ENCODE data around the gene SPANXN3.
"Not testable (repeated sequence)": the region's sequence is repeated elsewhere in the genome, so short reads cannot be mapped to it uniquely, and the experiment has no call there.

SPANXN3 gene, protein sequence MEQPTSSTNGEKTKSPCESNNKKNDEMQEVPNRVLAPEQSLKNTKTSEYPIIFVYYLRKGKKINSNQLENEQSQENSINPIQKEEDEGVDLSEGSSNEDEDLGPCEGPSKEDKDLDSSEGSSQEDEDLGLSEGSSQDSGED

DNA sequence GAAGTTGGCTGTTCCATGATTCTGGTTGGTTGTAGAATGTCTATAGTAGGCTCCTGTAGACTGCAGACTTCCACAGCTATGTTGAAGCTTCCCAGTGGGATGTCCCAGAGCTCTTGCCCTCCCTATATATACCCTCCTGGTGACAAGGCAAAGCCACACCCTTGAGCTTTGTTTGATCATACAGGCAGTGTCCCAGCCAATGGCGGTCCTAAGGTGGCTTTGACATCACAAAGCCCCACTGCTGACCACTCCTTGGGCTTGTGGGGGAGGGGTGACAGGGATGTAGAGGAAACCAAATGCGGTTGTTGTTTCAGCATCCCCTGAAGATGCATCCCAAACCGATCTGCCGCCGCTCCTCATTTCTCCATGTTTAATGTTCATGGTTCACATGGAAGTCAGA, at the start of gene SPANXN3:
Gene SPANXN3, minus strand, starts transcription at position 101 of the 400 bp plus-strand sequence. Its CDS starts 84 bp downstream, at position 17.
- not testable (repeated sequence) for DNase-seq

DNA sequence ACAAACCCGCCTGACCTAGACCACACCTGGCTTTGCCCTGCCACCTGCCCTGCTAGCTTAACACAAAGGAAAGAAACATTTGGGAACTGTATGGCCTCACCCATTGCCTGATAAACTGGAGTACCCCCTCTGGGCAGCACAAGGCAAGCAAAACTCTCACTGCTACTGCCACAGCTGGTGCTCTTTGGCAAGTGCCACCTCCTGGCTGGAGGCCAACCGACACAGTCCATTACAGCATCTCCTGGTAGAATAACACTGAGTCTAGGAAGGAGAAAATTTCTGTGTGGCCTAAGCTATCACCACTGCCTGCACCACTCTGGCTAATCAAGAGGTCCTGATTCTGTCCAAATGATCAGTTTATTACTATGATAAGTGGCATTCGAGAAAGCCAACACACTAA, 18.9 kb upstream of the SPANXN3 start:
- no peak for DNase-seq

DNA sequence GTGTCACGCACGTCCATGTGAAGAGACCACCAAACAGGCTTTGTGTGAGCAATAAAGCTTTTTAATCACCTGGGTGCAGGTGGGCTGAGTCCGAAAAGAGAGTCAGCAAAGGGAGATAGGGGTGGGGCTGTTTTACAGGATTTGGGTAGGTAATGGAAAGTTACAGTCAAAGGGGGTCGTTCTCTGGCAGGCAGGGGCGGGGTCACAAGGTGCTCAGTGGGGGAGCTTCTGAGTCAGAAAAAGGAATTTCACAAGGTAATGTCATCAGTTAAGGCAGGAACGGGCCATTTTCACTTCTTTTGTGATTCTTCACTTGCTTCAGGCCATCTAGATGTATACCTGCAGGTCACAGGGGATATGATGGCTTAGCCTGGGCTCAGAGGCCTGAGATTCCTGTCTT, 15.1 kb downstream of the SPANXN3 start:
- DNase-seq = not testable (repeated sequence)

DNA sequence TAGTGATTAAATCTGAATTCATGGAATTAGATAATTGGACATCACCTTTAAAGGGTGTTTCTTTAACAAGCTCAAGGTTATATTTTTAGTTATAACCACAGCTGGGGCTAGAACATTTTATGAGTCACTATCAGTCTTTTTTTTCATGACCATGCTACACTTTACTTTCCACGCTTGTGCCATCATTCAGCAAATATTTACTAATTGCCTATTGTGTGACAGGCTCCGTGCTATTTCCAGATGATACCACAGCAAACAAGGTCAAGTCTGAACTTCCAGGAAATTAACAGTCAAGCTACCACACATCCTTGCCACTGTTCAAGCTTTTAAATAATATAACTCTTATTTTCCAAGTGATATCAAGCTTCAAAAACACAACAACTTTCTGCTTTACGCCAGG, 16.5 kb downstream of the SPANXN3 start:
- no peak for DNase-seq

DNA sequence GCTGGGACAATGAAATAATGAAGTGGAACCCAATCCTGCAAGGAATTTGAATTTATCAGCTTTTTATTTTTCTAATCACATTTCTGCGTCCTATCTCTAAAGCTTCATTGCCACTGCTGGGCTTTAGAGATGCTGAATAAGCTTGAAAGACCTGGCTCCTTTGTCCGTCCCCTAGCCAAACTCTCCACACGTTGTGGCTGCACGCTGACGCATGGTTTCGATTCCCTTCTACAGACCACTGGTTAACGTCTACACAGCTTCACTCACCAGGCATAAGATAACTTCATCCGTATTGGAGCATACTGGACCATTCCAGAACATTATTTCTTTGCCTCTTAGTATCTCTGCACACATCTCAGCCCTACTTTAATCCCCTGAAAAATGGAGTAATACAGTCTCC, 31.2 kb downstream of the SPANXN3 start:
- no peak for DNase-seq

DNA sequence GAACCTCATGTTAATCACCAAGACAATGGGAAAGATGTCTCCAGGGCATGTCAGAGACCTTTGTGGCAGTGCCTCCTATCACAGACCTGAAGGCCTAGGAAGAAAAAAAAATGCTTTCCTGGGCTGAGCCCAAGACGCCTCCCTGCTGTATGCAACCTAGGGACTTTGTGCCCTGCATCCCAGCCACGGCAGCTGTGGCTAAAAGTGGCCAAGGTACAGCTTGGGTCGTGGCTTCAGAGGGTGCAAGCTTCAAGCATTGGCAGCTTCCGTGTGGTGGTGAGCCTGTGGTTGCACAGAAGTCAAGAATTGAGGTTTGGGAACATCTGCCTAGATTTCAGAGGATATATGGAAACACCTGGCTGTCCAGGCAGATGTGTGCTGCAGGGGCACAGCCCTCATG, 40.5 kb downstream of the SPANXN3 start:
- DNase-seq = no peak

DNA sequence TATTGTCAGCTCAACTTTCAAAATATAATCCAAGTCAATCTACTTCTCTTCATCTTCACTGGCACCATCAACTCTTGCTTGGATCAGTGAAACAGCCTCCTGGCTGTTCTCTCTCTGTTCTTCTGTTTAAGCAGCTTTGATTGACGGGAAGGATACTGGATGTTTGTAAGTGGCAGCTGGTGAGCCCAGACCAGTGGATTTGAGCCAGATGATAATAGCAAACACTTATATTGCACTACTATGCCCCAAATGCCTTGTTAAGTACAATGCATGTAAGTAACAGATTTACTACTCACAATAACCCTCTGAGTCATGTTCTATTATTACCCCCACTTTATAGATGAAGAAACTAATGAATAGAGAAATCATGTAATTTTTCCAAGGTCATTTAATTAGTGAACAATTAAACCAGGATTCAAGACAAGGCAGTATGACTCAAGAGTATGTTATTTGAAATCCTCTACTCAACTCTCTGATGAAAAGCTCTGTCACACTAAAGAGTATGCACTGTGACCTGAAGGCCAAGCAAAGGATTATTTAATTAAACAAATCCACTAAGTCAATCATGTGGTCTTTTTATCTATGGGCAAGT, 44.8 kb downstream of the SPANXN3 start:
- no peak for DNase-seq

DNA sequence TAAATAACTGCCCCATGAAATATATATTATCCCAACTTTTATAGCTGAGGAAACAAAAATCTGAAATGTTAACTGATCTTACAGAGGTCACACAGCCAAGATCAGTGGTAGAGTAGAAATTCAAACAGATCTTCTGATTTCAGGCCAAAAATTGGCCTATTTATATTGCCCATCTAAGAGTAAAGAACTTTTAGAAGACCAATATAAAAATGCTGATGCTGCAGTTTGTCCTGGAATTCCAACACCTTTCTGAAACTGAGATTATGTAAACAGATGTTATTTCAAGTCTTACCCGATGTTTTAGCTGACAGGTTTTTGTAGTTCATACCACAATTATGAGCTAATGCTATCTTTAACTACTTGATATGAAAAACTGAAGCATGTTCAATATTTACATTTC, 51.1 kb downstream of the SPANXN3 start:
- DNase-seq = no peak

DNA sequence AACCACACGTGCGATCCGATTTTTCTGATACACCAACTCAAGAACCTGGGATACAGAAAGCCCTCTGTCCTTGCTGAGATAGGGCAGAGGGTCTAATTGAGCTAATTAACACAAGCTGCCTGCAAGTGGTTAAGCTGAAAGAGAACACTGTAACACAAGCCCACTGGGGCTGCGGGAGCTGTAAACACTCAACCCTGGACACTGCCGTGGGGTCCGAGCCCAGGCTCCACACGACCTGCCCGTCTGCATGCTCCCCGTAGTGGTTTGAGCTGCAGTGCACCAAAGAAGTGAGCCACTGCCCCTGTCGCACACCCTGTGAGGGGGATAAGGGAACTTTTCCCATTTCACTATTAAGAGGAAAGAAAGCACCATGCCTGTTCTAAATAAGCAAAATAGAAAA, 54.6 kb downstream of the SPANXN3 start:
- no peak for DNase-seq

DNA sequence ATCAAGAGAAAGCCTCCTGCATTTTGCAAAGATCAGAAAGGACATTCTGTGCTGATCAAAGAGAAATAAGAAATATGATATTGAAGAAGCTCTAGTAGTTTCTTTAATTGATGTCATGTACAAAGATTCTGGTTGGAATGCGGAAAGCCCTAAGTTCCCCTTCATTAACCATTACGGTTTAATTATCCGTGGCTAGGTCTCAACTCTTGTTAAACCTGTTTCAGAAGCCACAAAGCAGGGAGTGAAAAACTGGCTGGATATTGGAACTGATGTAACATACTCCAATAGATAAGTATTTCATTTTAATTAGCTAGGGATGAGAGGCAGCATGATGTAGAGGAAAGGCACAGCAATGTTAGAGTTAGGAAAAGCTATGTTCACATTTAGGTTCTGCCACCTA, 55.7 kb downstream of the SPANXN3 start:
- no peak for DNase-seq
